ENCODE results near the gene RIIAD1. TPM values are rescaled to one million over a fixed set of nuclear protein-coding genes. Genes with fewer than 3 reads are reported as not detected.

Gene RIIAD1
- polyA plus RNA-seq, 3 donors = not detected

GRCh38 chr1:151775894-151776664 lies 54.8 kb downstream of the RIIAD1 start:
- Mint-ChIP-seq H3K4me1 (peaks cover 3% of the 10 kb centered on the region), H3K9me3 (peaks cover 0 to 1% (median 0%) of the 10 kb centered on the region in 7 donors), H3K4me3 (no peak overlapping the region), H3K27ac (no peak overlapping the region), H3K36me3 (peaks cover 19 to 21% of the 10 kb centered on the region in 2 donors), H3K27me3 (ENCODE audit: low read depth in 3 of 3) (peaks cover 0 to 3% (median 2%) of the 10 kb centered on the region in 3 donors)
- intact Hi-C loops (cut with micrococcal nuclease) = no loop called here
- Histone ChIP-seq H3K4me1 (ENCODE audit: control insufficient read depth in 1 of 2, insufficient read depth in 2 of 2, low read length in 2 of 2) (no peaks in the 10 kb centered on the region), H3K9me3 (replicated peaks in 1 of 2; ENCODE audit: control insufficient read depth in 1 of 2, insufficient read depth in 1 of 2, low read length in 2 of 2) (no peaks in the 10 kb centered on the region), H3K79me2 (ENCODE audit: insufficient read depth, low read length) (no peaks in the 10 kb centered on the region), H3K4me3 (replicated peaks in 1 of 3; ENCODE audit: low read depth in 2 of 3, low read length in 3 of 3) (no peak overlapping the region), H3K4me2 (replicated peaks; ENCODE audit: extremely low read depth, low read length, poor library complexity, severe bottlenecking) (no peak overlapping the region), H4K20me1 (ENCODE audit: insufficient read depth, low read length) (no peaks in the 10 kb centered on the region), H3K9ac (ENCODE audit: insufficient read depth, low read length, poor library complexity, severe bottlenecking) (no peak overlapping the region), H3K27ac (ENCODE audit: low read depth in 1 of 2, low read length in 2 of 2) (no peak overlapping the region), H3K36me3 (replicated peaks in 1 of 2; ENCODE audit: control insufficient read depth in 1 of 2, insufficient read depth in 2 of 2, low read length in 2 of 2) (peaks cover 0 to 4% of the 10 kb centered on the region in 2 donors), H2AFZ (ENCODE audit: insufficient read depth, low read depth, low read length, poor library complexity, severe bottlenecking) (no peak overlapping the region), H3K27me3 (ENCODE audit: control insufficient read depth in 2 of 2, insufficient read depth in 2 of 2, low read length in 2 of 2) (no peaks in the 10 kb centered on the region)
- DNase-seq = no peak
- WGBS (ENCODE audit: insufficient coverage) = 95% methylated on average over 4 of the region's 7 CpGs
- TF ChIP-seq CTCF (IDR thresholded peaks at IDR 0.05) = no peak

- no peak overlapping the region for H3K4me3 Mint-ChIP-seq
- TF ChIP-seq CTCF (IDR thresholded peaks at IDR 0.05) = no peak
- intact Hi-C loops (cut with micrococcal nuclease) = no loop called here
- H3K36me3 Mint-ChIP-seq = peaks cover 19 to 21% of the 10 kb centered on the region in 2 donors
- Histone ChIP-seq H3K4me2 (replicated peaks; ENCODE audit: extremely low read depth, low read length, poor library complexity, severe bottlenecking) (no peak overlapping the region), H2AFZ (ENCODE audit: insufficient read depth, low read depth, low read length, poor library complexity, severe bottlenecking) (no peak overlapping the region), H3K9ac (ENCODE audit: insufficient read depth, low read length, poor library complexity, severe bottlenecking) (no peak overlapping the region), H3K4me1 (ENCODE audit: control insufficient read depth in 1 of 2, insufficient read depth in 2 of 2, low read length in 2 of 2) (no peaks in the 10 kb centered on the region), H3K79me2 (ENCODE audit: insufficient read depth, low read length) (no peaks in the 10 kb centered on the region), H4K20me1 (ENCODE audit: insufficient read depth, low read length) (no peaks in the 10 kb centered on the region), H3K27ac (ENCODE audit: low read depth in 1 of 2, low read length in 2 of 2) (no peak overlapping the region), H3K9me3 (replicated peaks in 1 of 2; ENCODE audit: control insufficient read depth in 1 of 2, insufficient read depth in 1 of 2, low read length in 2 of 2) (no peaks in the 10 kb centered on the region), H3K27me3 (ENCODE audit: control insufficient read depth in 2 of 2, insufficient read depth in 2 of 2, low read length in 2 of 2) (no peaks in the 10 kb centered on the region), H3K36me3 (replicated peaks in 1 of 2; ENCODE audit: control insufficient read depth in 1 of 2, insufficient read depth in 2 of 2, low read length in 2 of 2) (peaks cover 0 to 4% of the 10 kb centered on the region in 2 donors), H3K4me3 (replicated peaks in 1 of 3; ENCODE audit: low read depth in 2 of 3, low read length in 3 of 3) (no peak overlapping the region)
- H3K4me1 Mint-ChIP-seq = peaks cover 3% of the 10 kb centered on the region
- 100% methylated on average over 1 of the region's 3 CpGs for WGBS (ENCODE audit: insufficient coverage)
- H3K9me3 Mint-ChIP-seq = peaks cover 0 to 1% (median 0%) of the 10 kb centered on the region in 7 donors
- H3K27ac Mint-ChIP-seq = no peak overlapping the region
- peaks cover 0 to 3% (median 2%) of the 10 kb centered on the region in 3 donors for H3K27me3 Mint-ChIP-seq (ENCODE audit: low read depth in 3 of 3)
- DNase-seq = no peak
Measured at GRCh38 chr1:151776665-151777062, 55.3 kb downstream of the RIIAD1 start.

All from CD14-positive monocyte (primary cell).